Activated CD8-positive, alpha-beta memory T cell treated with anti-CD3 and anti-CD28 coated beads, Interleukin-2, amount 50 U/mL, for 1 hour (primary cell): ENCODE results near the gene FKBP1A.
"Not testable (repeated sequence)": the region's sequence is repeated elsewhere in the genome, so short reads cannot be mapped to it uniquely, and the experiment has no call there.

ENCODE experiments used
- DNase-seq: peaks from one replicate; pipeline ENCODE4 v3.0.0-alpha.2; 2020; ENCODE audit errors: extremely low read depth

FKBP1A gene

DNA sequence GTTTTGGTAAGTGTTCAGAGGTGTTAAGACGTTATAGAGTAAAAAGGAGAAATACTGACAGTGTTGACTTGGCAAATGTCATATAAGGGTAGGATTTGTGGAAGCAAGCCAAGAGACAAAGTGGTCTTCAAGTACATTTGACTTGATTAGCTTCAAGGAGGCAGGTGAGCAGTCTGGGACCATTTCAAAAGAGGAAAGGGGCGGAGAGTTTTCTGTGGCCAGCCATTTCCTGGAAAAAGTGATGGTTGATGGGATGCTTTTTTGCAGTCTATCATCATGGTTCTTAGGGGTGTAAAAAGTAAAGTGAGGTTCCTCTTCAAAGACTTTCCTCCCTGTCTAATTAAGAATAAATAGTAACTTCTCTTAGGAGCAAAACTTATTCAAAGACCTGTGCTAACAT lies 28.7 kb downstream of the FKBP1A start:
- no peak for DNase-seq

DNA sequence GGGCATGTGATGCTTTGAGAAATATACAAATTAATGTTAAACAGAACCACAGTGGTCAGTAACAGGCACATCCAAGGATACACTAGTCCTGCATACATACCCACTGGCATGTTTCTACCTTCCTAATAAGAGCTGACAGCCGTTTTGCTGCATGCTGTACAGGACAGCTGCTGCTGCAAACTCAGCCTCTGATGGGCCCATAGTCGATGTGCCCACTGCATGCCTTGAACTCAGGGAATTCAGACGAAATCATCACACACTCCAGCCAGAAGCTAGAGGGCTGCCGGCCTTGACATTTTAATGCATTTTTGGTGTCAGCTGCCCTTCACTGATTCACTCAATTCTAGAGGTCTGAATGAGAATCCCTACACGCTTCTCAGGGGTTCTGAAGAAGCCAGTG lies 29.3 kb downstream of the FKBP1A start:
- DNase-seq, result no peak

DNA sequence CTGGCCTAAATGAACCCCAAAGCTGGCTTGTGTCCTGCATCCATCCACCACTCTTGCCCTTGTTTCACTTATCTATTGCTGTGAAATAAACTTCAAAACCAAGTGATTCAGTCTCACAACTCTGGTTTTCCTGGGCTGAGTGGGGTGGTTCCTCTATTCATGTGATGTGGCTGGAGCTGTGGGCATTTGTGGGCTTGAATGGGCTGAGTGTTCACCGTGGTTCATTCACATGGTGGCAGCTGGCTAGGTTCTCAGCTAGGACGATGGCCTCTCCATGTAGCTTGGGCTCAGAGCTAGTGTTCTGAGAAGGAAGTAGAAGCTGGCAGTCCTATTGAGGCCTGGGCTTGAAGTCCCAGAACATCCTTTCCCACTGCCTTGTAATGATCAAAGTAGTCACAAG lies 30.4 kb downstream of the FKBP1A start:
- no peak for DNase-seq

DNA sequence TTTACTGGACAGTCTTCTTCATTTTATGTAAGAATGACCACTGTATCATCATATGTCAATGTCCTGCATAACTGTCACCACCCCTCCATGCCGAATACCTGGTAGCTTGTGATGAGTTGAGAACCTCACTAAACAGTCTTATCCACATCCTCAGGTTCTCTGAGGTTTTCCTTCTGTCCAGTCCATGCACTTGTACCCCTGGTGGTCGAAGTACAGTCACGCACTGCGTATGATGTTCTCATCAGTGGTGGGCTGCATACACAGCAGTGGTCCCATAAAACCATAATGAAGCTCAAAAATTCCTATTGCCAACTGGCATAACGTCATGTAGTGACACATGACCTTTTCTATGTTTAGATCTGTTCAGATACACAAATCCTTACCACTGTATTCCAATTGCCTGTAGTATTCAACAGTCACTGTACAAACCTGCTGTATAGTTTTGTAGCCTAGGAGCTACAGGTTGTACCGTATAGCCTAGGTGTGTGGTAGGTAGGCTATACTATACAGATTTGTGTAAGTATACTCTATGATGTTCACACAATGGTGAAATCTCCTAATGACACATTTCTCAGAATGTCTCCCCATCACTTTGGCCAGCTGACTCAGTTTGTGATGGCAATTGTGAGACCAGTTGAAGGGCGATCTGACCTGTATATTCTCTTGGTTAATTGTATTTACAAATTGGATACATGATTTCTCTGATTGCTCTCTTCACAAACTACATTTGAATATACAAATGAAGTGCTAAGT lies 32.6 kb downstream of the FKBP1A start:
- DNase-seq, result no peak

DNA sequence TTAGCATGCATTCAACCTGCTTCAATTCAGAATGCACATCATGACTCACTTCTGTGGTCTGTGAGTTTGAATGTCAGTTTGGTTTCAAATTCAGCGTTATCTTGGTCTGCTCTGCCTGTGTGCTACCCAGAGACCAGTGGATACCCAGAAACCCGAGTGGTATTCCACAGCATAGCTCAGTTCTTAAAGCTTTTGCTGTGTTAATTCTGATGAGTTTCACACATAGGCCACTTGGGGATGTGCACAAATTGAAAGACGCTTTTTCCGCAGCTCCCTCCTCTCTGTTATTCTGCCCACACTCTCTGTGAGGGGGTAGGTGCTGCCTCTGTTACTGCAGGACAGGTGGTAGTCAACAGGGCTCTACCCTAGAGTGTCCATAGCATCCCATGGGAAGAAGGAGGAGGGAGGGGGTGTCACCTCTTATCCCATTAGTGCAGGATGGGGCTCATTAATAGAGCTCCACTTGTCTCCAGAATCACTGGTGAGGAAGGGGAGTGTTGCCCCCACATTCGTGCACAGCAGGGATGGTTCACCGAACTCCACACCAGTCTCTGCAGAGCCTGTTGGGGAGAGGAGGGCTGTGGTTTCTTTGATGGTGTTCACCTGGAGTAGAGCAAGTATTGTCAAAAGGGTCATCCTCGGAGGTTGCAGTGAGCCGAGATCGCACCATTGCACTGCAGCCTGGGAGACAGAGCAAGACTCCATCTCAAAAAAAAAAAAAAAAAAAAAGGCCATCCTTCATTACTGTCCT lies 34.8 kb downstream of the FKBP1A start:
- no peak for DNase-seq

DNA sequence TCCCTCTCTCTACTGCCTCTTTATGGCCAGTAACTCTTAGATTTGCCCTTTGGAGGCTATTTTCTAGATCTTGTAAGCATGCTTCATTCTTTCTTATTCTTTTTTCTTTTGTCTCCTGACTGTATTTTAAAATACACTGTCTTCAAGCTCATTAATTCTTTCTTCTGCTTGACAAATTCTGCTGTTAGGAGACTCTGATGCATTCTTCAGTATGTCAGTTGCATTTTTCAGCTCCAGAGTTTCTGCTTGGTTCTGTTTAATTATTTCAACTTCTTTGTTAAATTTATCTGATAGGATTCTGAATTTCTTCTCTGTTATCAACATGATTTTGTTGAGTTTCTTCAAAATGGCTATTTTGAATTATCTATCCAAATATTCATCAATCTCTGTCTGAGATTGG lies 38.9 kb downstream of the FKBP1A start:
- DNase-seq, result no peak

DNA sequence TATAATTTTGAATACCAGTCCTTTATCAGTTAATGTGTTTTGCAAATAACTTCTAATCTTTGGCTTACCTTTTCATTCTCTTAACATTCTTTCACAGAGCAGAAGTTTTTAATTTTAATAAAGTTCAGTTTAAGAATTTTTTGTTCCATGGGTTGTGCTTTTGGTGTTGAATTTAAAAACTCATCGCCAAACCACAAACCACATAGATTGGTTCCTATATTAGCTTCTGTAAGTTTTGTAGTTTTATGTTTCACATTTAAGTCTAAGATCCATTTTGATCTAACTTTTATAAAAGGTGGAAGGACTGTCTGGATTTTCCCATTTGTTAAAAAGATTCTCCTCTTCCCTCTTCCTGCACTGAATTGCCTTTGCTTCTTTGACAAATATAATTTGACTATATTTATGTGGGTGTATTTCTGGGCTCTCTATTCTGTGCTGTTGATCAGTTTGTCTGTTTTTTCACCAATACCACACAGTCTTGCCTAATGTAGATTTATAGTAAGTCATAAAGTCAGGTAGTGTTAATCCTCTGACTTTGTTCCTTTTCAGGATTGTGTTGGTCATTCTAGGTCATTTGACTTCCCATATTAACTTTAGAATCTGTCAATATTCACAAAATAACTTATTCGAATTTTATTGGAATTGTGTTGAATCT lies 46.4 kb downstream of the FKBP1A start:
- DNase-seq, result no peak

DNA sequence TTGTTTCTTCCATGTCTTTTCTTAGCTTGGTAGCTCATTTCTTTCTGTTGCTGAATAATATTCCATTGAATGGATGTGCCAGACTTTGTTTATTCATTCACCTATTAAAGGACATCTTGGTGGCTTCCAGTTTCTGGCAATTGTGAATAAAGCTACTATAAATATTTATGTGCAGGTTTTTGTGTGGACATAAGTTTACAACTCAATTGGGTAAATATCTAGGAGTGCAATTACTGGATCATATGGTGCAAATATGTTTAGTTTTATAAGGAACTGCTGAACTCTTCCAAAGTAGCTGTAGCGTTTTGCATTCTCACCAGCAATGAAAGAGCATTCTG lies 47.1 kb downstream of the FKBP1A start:
- no peak for DNase-seq

DNA sequence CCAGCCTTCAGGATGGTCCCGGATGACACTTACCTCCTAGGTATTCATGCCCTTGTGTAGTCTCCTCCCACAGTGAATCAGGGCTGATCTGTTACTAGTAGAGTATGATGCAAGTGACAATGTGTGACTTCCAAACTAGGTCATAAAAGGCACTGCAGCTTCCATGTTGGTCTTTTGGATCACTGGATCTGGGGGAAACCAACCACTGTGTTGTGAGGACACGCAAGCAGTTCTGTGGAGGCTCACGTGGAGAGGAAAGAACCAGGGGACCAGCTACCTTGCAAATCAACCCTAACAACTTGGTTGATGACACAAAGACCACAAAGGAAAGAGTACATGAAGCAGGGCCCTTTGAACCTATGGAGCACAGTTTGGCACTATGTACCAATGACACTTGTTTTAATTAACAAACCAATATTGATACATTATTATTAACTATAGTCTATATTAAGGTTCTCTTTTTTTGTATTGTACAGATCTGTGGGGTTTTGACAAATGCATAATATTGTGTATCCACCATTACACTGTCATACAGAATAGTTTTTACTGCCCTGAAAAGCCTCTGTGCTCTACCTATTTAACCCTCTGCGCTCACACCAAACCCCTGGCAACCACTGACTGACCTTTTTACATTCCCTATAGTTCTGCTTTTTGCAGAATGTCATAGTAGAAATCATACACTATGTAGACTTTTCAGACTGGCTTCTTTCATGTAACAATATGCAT lies 47.7 kb downstream of the FKBP1A start:
- no peak for DNase-seq

DNA sequence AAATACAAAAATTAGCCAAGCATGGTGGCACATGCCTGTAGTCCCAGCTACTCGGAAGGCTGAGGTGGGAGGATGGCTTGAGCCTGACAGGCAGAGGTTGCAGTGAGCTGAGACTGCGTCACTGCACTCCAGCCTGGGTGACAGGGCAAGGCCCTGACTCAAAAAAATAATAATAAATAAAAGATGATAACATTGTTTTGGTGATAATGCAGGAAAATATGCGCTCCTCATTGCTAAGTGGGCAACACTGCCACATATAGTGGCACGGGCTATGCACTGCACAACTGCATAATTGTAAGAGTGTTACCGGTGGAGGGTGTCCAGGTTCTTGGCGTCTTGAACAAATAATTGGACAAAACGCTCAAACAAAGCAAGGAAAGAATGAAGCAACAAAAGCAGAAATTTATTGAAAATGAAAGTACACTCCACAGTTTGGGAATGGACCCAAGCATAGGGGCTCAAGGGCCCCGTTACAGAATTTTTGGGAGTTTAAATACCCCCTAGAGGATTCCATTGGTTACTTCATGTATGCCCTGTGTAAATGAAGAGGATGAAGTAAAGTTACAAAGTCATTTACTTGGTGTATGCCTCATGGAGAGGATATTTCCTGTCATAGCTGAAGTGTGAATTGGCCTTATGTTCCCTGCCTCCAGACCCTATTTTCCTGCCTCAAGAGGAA lies 49.3 kb downstream of the FKBP1A start:
- DNase-seq, result not testable (repeated sequence)

DNA sequence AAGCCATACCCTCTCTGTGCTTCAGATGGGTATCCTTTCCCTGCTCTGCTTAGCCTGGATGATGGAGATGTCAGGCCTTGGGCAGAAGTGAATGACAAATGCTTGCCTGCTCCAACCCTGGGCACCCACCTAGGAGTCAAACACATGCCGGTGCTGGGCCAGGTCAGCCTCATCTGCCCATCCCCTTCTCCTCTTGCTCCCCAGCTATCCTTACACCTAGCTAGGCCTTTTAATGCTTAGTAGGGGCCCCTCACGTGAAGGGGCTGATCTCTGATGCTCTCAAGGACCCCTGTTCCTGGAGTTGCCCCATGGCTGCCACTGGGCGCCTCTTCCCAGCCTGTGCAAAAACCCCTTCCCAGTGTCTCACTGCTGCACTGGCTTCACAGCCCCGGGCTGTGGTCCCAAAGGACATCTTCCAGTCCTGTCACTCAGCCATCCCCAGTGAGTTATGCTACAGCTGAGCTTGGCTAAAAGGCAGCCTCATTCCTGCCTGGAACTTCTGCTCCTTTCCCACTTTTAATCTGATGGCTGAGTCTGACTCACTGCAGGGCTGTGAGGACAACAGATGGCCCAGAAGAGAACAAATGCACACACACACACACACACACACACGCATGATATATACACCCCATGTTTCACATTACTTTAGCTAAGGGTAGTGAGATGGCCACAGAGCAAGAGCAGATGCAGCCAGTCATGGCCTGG lies 51.1 kb downstream of the FKBP1A start:
- DNase-seq, result no peak

DNA sequence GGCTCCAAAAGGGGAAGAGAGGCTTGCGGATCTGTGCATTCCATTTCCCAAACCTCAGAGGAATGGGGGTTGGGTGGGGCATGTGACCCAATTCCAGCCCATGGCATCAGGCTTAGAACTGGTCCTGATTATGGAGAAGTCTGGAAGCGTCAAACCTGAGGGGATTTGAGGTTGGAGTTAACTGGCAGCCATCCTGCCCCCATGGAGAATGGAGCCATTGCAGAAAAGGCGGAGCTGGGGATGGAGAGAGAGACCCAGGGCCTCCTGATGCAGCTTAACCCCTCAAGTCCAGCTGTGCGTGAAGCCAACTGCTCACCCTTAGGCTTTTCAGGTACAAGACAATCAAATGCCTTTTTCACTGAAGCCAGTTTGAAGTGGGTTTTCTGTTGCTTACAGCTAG lies 54.1 kb downstream of the FKBP1A start:
- DNase-seq, result no peak

DNA sequence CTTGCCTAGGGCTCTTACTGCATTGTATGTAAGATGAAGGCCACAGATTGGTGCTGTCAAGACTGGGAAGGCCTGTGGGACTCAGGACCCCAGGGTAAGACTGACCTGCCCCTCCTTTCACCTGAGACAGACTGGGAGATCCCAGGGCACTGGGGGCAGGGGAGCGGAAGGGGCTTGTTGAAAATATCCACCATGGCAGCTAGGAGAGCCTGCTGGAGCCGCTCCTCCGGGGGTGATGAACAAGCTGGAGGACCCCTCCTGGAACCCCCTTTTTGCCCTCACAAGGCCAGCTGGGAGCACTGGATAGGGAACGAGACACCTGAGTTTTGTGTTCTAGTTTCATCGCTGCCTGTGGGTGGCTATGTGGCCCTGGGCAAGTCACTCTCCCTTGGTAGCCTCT lies 54.8 kb downstream of the FKBP1A start:
- DNase-seq, result no peak

DNA sequence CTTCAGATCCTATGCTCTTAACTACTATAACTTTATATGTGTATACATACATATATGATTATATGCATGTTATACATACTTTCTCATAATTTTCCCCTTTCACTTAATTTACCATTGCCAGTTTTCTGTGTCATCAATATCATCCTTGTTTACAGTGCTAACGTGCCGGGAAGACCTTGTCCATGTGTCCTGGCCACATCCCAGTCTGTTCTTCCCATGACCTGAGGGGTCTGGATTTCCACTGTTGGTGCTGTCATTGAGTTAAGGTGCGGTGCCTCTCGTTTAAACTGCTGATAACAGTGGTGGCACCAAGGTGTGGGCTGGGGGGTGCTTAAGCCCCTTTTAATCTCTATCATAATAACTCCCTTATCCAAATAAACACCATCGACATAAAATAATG lies 55.4 kb downstream of the FKBP1A start:
- no peak for DNase-seq

DNA sequence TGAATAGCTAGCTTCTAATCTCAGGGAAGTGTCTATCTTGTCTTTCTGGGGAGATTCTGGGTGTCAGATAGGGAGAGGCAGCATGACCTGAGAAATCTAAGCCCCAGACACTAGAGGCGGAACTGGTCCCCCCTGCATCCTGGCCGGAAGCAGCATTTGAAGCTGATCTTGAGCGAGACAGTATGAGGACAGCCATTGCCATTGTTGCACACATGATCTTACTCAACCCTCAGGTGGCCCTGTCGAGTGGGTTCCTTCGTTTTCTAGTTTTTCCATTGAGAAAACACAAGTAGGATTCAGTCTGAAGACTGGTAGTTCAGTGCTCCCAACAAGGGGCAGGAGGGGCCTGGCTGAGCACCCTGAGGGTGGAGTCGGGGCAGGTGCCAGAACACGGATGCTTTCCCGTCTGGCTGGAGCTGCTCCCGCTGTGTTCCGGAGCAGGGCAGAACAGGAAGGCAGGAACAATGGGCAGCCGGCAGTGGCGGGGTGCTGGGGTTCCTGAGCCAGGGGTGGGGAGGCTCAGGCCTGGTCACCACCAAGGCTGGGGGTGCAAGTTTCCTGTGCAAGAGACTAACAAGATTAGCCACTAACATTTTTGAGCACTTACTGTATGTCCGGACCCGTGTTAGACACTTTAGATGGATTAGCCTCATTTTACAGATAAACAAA lies 56.0 kb downstream of the FKBP1A start:
- DNase-seq, result no peak

DNA sequence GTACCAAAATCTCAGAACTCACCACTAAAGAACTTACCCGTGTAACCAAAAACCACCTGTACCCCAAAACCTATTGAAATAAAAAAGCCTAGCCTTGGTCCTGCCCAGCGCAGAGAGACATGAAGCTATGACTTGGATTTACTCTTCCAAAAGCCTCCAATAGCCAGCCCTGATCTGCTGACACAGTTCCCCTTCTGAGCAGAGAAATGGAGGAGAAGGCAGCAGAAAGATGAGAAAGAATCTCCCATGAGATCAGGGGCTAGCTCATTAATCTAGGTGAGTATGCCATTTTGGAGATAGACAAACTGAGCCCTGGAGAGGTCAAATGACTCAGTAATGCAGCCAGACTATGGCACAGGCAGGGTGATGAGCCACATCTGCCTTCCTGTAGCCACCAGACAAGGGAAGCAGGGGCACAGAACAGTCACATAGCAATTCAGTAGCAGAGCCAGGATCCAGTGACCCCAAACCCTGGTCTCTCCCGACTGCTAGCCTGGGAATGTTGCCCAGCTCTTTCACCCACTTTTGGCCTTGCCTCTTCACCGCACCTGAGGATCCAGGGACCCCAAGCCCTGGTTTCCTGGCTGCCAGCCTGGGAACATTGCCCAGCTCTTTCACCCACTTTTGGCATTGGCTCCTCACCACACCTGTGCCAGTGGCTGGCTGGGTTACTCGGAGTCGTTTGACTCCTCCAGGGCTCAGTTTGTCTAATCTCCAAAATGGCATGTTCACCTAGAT lies 56.7 kb downstream of the FKBP1A start:
- no peak for DNase-seq

DNA sequence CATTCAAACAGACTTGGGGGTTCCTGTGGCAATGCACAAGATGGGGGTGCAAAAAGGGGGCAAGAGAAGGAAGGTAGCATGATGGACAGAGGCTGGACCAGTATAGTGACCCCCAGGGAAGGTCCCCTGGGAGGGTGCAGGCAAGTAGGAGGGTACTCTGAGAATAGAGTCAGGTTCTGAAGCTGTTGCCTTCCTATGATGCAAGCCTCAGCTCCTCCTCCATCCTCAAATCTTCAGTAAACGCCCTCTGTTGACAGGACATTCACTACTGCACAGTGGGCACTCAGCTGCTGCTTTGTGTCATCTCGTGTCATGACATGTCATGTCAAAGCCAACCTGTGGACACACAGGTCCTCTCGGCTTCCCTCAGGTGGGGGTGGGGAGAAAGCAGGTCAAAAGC lies 58.1 kb downstream of the FKBP1A start:
- DNase-seq, result no peak

DNA sequence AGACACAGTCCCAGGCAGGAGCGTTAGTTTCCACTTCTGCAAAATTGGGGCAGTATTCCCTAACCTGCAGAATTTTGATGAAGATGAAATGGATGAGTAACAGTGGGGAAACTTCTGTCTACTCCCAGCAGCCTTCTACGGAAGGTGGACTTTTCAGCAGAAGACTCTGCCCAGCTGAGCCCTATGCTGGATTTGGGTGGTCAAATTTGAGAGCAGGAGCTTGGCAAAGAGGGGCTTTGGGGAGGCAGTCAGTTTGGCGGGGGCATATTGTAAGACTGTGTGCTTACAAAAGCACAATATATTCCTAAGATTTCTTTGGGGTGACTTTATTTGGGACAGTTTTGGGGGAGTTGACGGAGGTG lies 58.5 kb downstream of the FKBP1A start:
- no peak for DNase-seq

DNA sequence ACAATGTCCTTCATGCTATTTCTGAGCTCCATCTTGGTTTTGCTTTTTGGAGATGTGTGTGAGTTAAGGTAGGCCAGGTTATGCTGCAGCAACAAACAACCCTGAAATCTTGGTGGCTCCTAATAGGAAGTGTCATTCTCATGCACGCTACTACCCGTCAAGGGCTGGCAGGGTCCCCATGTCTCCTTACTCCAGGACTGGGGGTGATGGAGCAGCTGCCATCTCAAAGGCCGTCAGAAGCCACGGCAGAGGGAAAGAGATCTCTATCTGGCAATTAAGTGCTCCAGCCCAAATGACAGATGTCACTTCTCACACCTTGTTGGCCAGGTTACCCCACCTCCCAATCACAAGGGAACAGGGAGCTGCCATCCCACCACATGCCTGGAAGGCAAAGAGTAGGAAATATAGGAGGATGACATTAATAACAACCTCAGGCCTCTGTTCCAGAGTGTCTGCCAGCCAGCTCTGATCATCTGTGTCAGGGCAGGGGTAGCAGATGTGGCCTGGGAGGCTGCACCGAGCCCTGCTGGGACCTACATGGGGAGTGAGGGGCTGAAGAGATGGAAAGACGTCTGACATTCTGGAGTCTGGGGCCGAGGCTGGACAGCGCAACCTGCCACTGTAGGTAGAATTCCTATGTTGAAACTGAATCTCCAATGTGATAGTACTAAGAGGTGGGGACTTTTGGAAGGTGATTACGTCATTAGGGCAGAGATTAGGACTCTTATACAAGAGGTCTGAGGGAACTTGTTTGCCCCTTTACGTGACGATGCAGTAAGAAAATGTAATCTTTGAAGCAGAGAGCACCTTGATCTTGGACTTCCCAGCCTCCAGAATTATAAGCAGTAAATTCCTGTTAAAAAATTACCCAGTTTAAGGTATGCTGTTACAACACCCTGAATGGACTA lies 59.1 kb downstream of the FKBP1A start:
- no peak for DNase-seq
